Caco-2 (cell line): ENCODE results near the gene LTBP1. TPM values are rescaled to one million over a fixed set of nuclear protein-coding genes. Genes with fewer than 3 reads are reported as not detected.
"Not testable (repeated sequence)": the region's sequence is repeated elsewhere in the genome, so short reads cannot be mapped to it uniquely, and the experiment has no call there.

ENCODE experiments used
- BruUV-seq: library from RNA; stranded (reverse); fragments of 400-500 nt; replicated peaks from 2 replicates; lab custom pipeline; 2021; lab: Mats Ljungman, UMichigan
- CTCF ChIA-PET: fragments of 300-600 bp; sonication (Branson Sonifier 250); formaldehyde crosslinking; loops from one replicate; lab custom pipeline; 2022; ENCODE audit warnings: antibody characterized with exemption; lab: Charles Lee
- POLR2A ChIA-PET: fragments of 300-600 bp; sonication (Branson Sonifier 250); formaldehyde crosslinking; loops from one replicate; lab custom pipeline; 2022; ENCODE audit warnings: antibody characterized with exemption; lab: Charles Lee
- DNase-seq, 2 experiments: peaks; one replicate each; pipeline versions ENCODE4 v3.0.0 to v3.0.0-alpha.2; 2020 to 2022
- H3K27me3 ChIP-seq: replicated peaks from 2 replicates; pipeline ENCODE4 v1.6.0; 2011; ENCODE audit warnings: low read length; ENCODE audit not compliant: control insufficient read depth, insufficient read depth
- H3K36me3 ChIP-seq: 2 replicates; pipeline ENCODE4 v1.5.1; 2011; ENCODE audit warnings: low read length; ENCODE audit not compliant: control insufficient read depth, insufficient read depth
- H3K4me1 ChIP-seq: fragments of 250-450 bp; sonication (Bioruptor Pico); 2 replicates; pipeline ENCODE4 v1.5.1; 2020; ENCODE audit warnings: mild to moderate bottlenecking
- H3K4me3 ChIP-seq: 2 replicates; pipeline ENCODE4 v1.5.1; 2011; ENCODE audit warnings: low read depth, mild to moderate bottlenecking, control low read depth, low read length
- H3K9me3 ChIP-seq: fragments of 250-450 bp; sonication (Bioruptor Pico); 2 replicates; pipeline ENCODE4 v1.5.1; 2020; ENCODE audit warnings: mild to moderate bottlenecking, moderate library complexity
- H3K27ac Mint-ChIP-seq: one replicate; pipeline ENCODE4 v1.8.0; 2022; ENCODE audit warnings: mixed read lengths; ENCODE audit not compliant: unreplicated experiment
- H3K27me3 Mint-ChIP-seq: one replicate; pipeline ENCODE4 v1.8.0; 2022; ENCODE audit warnings: mixed read lengths; ENCODE audit not compliant: insufficient read depth, unreplicated experiment
- H3K36me3 Mint-ChIP-seq: one replicate; pipeline ENCODE4 v1.8.0; 2022; ENCODE audit warnings: mild to moderate bottlenecking, mixed read lengths; ENCODE audit not compliant: insufficient read depth, unreplicated experiment
- H3K4me1 Mint-ChIP-seq: one replicate; pipeline ENCODE4 v1.8.0; 2022; ENCODE audit warnings: low read depth, mixed read lengths; ENCODE audit not compliant: unreplicated experiment
- H3K4me3 Mint-ChIP-seq: one replicate; pipeline ENCODE4 v1.8.0; 2022; ENCODE audit warnings: mild to moderate bottlenecking, moderate library complexity, mixed read lengths; ENCODE audit not compliant: unreplicated experiment
- H3K9me3 Mint-ChIP-seq: one replicate; pipeline ENCODE4 v1.8.0; 2022; ENCODE audit warnings: mixed read lengths; ENCODE audit not compliant: unreplicated experiment
- intact Hi-C: fragments of 100-400 bp; cut with micrococcal nuclease; formaldehyde crosslinking; loops from one replicate; pipeline ENCODE4 v1.10.0; 2022; ENCODE audit not compliant: unreplicated experiment
- total RNA-seq: library from RNA; stranded (reverse); gene quantifications from 2 replicates; pipeline ENCODE4 v1.2.3, GENCODE V29; 2022
- TF ChIP-seq, protein P1 (sequence below), 2 experiments: fragments of 200-600 bp in 1 of 2; IDR thresholded peaks; 1 replicate in 1 of 2; 2 replicates in 1 of 2; pipeline versions ENCODE4 v1.5.1 to v1.8.0; 2011 to 2022; ENCODE audit warnings: antibody characterized with exemption in 1 of 2, control low read depth in 1 of 2, inconsistent platforms in 1 of 2, low read depth in 1 of 2, low read length in 1 of 2, mild to moderate bottlenecking in 1 of 2, moderate library complexity in 1 of 2; ENCODE audit not compliant: insufficient read depth in 1 of 2, severe bottlenecking in 1 of 2, unreplicated experiment in 1 of 2

The LTBP1 gene
- total RNA-seq, 1 experiment from 2014 or later: 64.2 TPM

DNA sequence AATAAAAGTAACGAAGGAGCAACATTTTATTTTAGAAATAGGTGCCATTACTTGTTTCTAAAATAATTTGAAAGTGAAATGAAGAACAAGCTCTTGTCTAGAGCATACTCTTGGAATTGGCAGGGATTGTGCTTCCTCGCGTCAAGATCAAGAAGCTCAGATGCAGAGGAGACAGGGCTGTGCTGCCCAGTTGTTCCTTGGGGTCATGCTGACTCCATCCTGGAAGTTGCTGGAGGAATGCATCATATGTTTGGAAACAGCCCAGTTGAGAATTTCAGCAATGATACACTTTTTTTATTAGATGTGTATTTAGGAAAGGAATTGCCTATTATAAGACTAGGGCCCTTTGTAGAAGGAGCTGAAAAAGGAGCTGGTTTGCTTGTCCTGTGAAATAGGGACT lies 17.2 kb downstream of the LTBP1 start:
- no TSS peak for BruUV-seq
- Histone ChIP-seq H3K4me1 (no peaks in the 10 kb centered on the region), H3K9me3 (no peaks in the 10 kb centered on the region), H3K27me3 (no peaks in the 10 kb centered on the region), H3K4me3 (no peak overlapping the region), H3K36me3 (no peaks in the 10 kb centered on the region)
- H3K4me3 Mint-ChIP-seq: no peak overlapping the region
- CTCF ChIA-PET: no interaction called here
- no peaks in the 10 kb centered on the region for H3K4me1 Mint-ChIP-seq
- TF ChIP-seq, protein P1, sequence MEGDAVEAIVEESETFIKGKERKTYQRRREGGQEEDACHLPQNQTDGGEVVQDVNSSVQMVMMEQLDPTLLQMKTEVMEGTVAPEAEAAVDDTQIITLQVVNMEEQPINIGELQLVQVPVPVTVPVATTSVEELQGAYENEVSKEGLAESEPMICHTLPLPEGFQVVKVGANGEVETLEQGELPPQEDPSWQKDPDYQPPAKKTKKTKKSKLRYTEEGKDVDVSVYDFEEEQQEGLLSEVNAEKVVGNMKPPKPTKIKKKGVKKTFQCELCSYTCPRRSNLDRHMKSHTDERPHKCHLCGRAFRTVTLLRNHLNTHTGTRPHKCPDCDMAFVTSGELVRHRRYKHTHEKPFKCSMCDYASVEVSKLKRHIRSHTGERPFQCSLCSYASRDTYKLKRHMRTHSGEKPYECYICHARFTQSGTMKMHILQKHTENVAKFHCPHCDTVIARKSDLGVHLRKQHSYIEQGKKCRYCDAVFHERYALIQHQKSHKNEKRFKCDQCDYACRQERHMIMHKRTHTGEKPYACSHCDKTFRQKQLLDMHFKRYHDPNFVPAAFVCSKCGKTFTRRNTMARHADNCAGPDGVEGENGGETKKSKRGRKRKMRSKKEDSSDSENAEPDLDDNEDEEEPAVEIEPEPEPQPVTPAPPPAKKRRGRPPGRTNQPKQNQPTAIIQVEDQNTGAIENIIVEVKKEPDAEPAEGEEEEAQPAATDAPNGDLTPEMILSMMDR (IDR thresholded peaks at IDR 0.05; ENCODE audit: insufficient read depth in 1 of 2, low read depth in 1 of 2, low read length in 1 of 2, severe bottlenecking in 1 of 2, unreplicated experiment in 1 of 2): no peak
- H3K27ac Mint-ChIP-seq: no peak overlapping the region
- H3K9me3 Mint-ChIP-seq: peaks cover under 1% of the 10 kb centered on the region
- POLR2A ChIA-PET: no interaction called here
- intact Hi-C loops: no loop called here
- DNase-seq: no peak
- H3K36me3 Mint-ChIP-seq: no peaks in the 10 kb centered on the region
- no peaks in the 10 kb centered on the region for H3K27me3 Mint-ChIP-seq

DNA sequence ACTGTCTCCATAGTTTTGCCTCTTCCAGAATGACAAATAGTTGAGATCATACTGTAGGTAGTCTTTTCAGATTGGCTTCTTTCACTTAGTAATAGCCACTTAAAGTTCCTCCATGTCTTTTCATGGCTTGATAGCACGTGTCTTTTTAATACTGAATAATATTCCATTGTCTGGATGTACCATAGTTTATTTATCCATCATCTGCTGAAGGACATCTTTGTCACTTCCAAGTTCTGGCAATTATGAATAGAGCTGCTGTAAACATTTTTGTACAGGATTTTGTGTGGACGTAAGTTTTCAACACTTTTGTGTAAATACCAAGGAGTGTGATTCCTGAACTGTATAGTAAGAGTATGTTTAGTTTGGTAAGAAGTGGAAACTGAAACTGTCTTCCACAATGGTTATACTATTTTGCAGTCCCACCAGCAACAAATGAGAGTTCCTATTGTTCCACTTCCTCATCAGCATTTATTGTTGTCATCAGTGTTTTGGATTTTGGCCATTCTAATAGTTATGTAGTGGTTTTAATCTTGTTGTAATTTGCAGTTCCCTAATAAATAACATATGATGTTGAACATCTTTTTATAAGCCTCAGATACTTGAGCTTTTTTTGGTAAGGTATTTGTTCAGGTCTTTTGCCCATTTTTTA lies 18.9 kb downstream of the LTBP1 start:
- TF ChIP-seq, protein P1 (IDR thresholded peaks at IDR 0.05; ENCODE audit: insufficient read depth in 1 of 2, low read depth in 1 of 2, low read length in 1 of 2, severe bottlenecking in 1 of 2, unreplicated experiment in 1 of 2): no peak
- H3K9me3 ChIP-seq: no peaks in the 10 kb centered on the region
- no peaks in the 10 kb centered on the region for H3K36me3 ChIP-seq
- H3K27me3 ChIP-seq: no peaks in the 10 kb centered on the region
- no peak for DNase-seq
- ChIA-PET POLR2A (no interaction called here), CTCF (interaction anchor here (0.6 kb wide), 1 partner anchor 430 kb away, joined by 6 read pairs; no protein-coding TSS in a partner anchor)
- H3K27ac Mint-ChIP-seq: no peak overlapping the region
- H3K4me1 Mint-ChIP-seq: no peaks in the 10 kb centered on the region
- peaks cover 15% of the 10 kb centered on the region for H3K9me3 Mint-ChIP-seq
- no TSS peak for BruUV-seq
- H3K4me3 Mint-ChIP-seq: no peak overlapping the region
- intact Hi-C loops: no loop called here
- no peak overlapping the region for H3K4me3 ChIP-seq
- no peaks in the 10 kb centered on the region for H3K36me3 Mint-ChIP-seq
- H3K4me1 ChIP-seq: no peaks in the 10 kb centered on the region
- H3K27me3 Mint-ChIP-seq: no peaks in the 10 kb centered on the region

DNA sequence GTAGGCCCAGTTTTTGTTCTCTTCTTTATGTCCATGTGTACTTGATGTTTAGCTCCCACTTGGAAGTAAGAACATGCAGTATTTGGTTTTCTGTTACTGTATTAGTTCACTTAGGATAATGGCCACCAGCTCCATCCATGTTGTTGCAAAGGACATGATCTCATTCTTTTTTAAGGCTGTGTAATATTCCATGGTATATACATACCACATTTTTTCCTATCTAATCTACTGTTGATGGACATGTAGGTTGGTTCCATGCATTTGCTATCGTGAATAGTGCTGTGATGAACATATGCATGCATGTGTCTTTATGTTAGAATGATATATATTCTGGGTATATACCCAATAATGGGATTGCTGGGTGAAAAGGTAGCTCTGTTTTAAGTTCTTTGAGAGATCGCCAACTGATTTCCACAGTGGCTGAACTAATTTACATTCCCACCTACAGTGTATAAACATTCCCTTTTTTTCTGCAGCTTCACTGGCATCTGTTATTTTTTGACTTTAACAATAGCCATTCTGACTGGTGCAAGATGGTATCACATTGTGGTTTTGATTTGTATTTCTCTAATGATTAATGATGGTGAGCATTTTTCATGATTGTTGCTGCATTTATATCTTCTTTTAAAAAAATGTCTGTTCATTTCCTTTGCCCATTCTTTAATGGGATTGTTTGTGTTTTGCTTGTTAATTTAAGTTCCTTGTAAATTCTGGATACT lies 22.9 kb downstream of the LTBP1 start:
- no peaks in the 10 kb centered on the region for H3K27me3 ChIP-seq
- Mint-ChIP-seq H3K36me3 (no peaks in the 10 kb centered on the region), H3K27me3 (no peaks in the 10 kb centered on the region), H3K4me3 (no peak overlapping the region), H3K9me3 (peaks cover 32% of the 10 kb centered on the region), H3K4me1 (no peaks in the 10 kb centered on the region), H3K27ac (no peak overlapping the region)
- no peaks in the 10 kb centered on the region for H3K4me1 ChIP-seq
- DNase-seq: no peak
- H3K9me3 ChIP-seq: peaks cover 6% of the 10 kb centered on the region; the same call in 1 of the 2 replicates
- ChIA-PET CTCF (no interaction called here), POLR2A (no interaction called here)
- H3K4me3 ChIP-seq: no peak overlapping the region
- intact Hi-C loops: no loop called here
- TF ChIP-seq, protein P1 (IDR thresholded peaks at IDR 0.05; ENCODE audit: insufficient read depth in 1 of 2, low read depth in 1 of 2, low read length in 1 of 2, severe bottlenecking in 1 of 2, unreplicated experiment in 1 of 2): no peak
- BruUV-seq: no TSS peak
- H3K36me3 ChIP-seq: no peaks in the 10 kb centered on the region

DNA sequence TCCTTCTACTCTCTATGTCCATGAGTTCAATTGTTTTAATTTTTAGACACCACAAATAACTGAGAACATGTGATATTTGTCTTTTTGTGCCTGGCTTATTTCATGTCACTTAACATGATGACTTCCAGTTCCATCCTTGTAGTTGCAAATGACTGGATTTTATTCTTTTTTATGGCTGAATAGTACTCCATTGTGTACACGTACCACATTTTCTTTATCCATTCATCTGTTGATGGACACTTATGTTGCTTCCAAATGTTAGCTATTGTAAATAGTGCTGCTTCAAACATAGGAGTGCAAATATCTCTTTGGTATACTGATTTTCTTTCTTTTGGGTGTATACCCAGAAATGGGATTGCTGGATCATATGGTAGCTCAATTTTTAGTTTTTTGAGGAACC lies 27.0 kb downstream of the LTBP1 start:
- BruUV-seq, H3K4me1 ChIP-seq, H3K36me3 ChIP-seq, H3K4me1 Mint-ChIP-seq, H3K4me3 Mint-ChIP-seq, H3K27ac Mint-ChIP-seq, CTCF ChIA-PET, H3K9me3 ChIP-seq, H3K27me3 ChIP-seq, DNase-seq, H3K4me3 ChIP-seq, H3K36me3 Mint-ChIP-seq, POLR2A ChIA-PET, intact Hi-C loops, H3K27me3 Mint-ChIP-seq: not testable (repeated sequence)
- H3K9me3 Mint-ChIP-seq: peaks cover 43% of the 10 kb centered on the region
